ENCODE results near the gene ARHGAP26.
"Not testable (repeated sequence)": the region's sequence is repeated elsewhere in the genome, so short reads cannot be mapped to it uniquely, and the experiment has no call there.

The ARHGAP26 gene

DNA sequence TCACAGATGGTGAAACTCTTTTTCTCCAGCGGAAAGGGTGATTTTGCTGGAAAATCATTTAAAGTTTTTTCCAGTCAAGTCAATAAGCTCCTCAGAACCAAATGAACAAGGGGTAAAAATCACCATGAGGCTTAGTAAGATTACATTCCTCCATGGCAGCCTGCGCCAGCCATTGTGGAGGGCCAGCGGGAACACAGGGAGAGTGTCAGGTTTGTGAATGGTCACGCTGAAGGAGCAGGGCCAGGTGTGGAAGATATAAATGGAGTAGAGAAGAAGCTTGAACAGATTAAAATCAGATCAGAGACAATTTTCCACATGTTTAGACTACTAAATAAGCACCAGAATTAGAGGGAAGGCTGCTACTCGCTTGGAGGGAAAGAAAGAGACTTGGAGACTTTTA lies 424.5 kb downstream of the ARHGAP26 start:
- Mint-ChIP-seq H3K27me3 (no peaks in the 10 kb centered on the region), H3K36me3 (peaks cover 8% of the 10 kb centered on the region), H3K4me3 (no peak overlapping the region), H3K4me1 (peaks cover 2% of the 10 kb centered on the region), H3K9me3 (peaks cover 12% of the 10 kb centered on the region), H3K27ac (no peak overlapping the region)
- CTCF ChIA-PET: no interaction called here
- DNase-seq: no peak

GRCh38 chr5:143195491-143195890 lies 425.3 kb downstream of the ARHGAP26 start:
- peaks cover 8% of the 10 kb centered on the region for H3K36me3 Mint-ChIP-seq
- CTCF ChIA-PET: interaction anchor here (0.7 kb wide), 1 partner anchor 121 kb away, joined by 3 read pairs; no protein-coding TSS in a partner anchor
- peaks cover 2% of the 10 kb centered on the region for H3K4me1 Mint-ChIP-seq
- DNase-seq: no peak
- H3K27ac Mint-ChIP-seq: no peak overlapping the region
- no peak overlapping the region for H3K4me3 Mint-ChIP-seq
- H3K9me3 Mint-ChIP-seq: peaks cover 12% of the 10 kb centered on the region
- no peaks in the 10 kb centered on the region for H3K27me3 Mint-ChIP-seq

DNA sequence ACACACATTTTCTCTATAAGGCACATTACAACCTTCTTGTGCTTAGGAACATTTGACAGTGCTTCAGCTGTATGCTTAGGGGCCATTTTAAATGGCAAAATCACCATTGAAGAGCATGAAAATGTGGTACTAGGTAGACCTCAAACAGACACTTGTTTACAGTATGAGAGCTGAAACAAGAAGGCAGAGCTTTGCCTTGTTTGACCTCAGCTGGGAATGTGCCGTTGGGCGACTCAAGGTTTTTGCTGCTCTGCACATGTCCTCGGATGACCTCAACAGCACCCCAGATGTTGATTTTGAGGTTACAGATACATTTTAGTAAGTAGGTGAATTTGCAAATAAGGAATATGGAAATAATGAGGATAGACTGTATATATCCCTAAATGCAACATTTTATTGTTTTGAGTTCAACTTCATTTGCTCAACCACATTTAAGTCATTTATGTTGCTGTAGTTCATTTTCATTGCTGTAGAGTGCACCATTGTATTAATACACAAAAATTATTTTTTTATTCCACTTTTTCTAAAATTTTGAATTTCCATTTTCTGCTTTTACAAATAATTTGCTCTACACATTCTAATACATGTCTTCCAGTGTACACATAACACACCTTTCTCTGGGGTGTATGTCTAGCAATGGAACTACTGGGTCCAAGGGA lies 426.6 kb downstream of the ARHGAP26 start:
- Mint-ChIP-seq H3K4me3 (no peak overlapping the region), H3K36me3 (peaks cover 5% of the 10 kb centered on the region), H3K9me3 (peaks cover 7% of the 10 kb centered on the region), H3K27me3 (no peaks in the 10 kb centered on the region), H3K4me1 (peaks cover 2% of the 10 kb centered on the region), H3K27ac (no peak overlapping the region)
- CTCF ChIA-PET: interaction anchor here (0.8 kb wide), 1 partner anchor 91 kb away, joined by 3 read pairs; no protein-coding TSS in a partner anchor
- DNase-seq: no peak

GRCh38 chr5:143197260-143197656 lies 427.1 kb downstream of the ARHGAP26 start:
- no peaks in the 10 kb centered on the region for H3K27me3 Mint-ChIP-seq
- H3K36me3 Mint-ChIP-seq: peaks cover 7% of the 10 kb centered on the region
- H3K27ac Mint-ChIP-seq: no peak overlapping the region
- H3K4me1 Mint-ChIP-seq: peaks cover 2% of the 10 kb centered on the region
- DNase-seq: no peak
- no peak overlapping the region for H3K4me3 Mint-ChIP-seq
- peaks cover 7% of the 10 kb centered on the region for H3K9me3 Mint-ChIP-seq
- CTCF ChIA-PET: no interaction called here

DNA sequence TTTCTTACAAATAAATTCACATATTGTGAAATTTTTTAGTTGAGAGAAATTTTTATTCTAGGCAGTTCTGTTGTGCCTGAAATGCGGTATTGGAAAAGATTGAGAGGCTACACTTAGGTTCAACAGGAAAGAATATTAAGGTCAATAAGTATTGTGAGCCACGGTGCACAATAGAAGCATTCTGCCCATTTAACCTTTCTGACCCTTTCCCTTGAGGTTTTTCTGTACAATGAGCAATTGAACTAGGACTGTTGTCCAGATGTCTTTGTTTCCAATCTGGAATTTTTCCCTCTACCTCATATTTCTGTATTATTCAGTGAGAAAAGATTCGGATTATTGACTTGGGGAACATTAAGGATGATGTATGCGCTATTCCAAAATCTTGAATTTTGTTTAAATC lies 428.2 kb downstream of the ARHGAP26 start:
- H3K9me3 Mint-ChIP-seq: peaks cover 7% of the 10 kb centered on the region
- no peak overlapping the region for H3K4me3 Mint-ChIP-seq
- no peaks in the 10 kb centered on the region for H3K27me3 Mint-ChIP-seq
- CTCF ChIA-PET: interaction anchor here (1.0 to 1.2 kb wide), 2 partner anchors 11 to 206 kb away, joined by 3 read pairs; no protein-coding TSS in a partner anchor
- DNase-seq: no peak
- H3K4me1 Mint-ChIP-seq: peaks cover 2% of the 10 kb centered on the region
- H3K36me3 Mint-ChIP-seq: peaks cover 10% of the 10 kb centered on the region
- H3K27ac Mint-ChIP-seq: no peak overlapping the region

DNA sequence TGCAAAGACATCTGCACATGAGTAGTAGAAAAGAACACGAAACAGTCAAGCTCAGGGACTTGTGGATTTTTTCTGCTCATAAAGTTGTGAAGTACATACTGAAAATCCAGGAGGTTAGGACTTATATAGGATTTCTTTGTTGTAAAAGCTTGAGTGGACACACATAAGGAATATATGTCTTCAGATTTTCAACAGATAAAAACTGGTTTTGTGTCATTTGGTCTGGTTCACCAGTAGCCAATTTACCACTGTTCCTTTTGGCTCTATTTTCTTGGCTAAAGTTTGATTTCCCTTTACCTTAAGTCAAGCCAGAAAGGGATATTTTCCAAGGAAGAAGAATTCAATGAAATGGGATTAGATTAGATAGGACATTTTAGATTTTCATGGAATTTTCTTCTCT lies 429.0 kb downstream of the ARHGAP26 start:
- peaks cover 2% of the 10 kb centered on the region for H3K4me1 Mint-ChIP-seq
- H3K9me3 Mint-ChIP-seq: peaks cover 7% of the 10 kb centered on the region
- no peak overlapping the region for H3K4me3 Mint-ChIP-seq
- no peak overlapping the region for H3K27ac Mint-ChIP-seq
- H3K27me3 Mint-ChIP-seq: no peaks in the 10 kb centered on the region
- DNase-seq: no peak
- H3K36me3 Mint-ChIP-seq: peaks cover 11% of the 10 kb centered on the region
- CTCF ChIA-PET: interaction anchor here (1.0 to 1.2 kb wide), 2 partner anchors 10 to 205 kb away, joined by 3 read pairs; no protein-coding TSS in a partner anchor

GRCh38 chr5:143199843-143200242 lies 429.7 kb downstream of the ARHGAP26 start:
- peaks cover 2% of the 10 kb centered on the region for H3K4me1 Mint-ChIP-seq
- peaks cover 11% of the 10 kb centered on the region for H3K36me3 Mint-ChIP-seq
- H3K9me3 Mint-ChIP-seq: peaks cover 7% of the 10 kb centered on the region
- no peaks in the 10 kb centered on the region for H3K27me3 Mint-ChIP-seq
- H3K27ac Mint-ChIP-seq: no peak overlapping the region
- DNase-seq: no peak
- CTCF ChIA-PET: interaction anchor here (1.2 kb wide), 1 partner anchor 204 kb away, joined by 3 read pairs; no protein-coding TSS in a partner anchor
- no peak overlapping the region for H3K4me3 Mint-ChIP-seq

DNA sequence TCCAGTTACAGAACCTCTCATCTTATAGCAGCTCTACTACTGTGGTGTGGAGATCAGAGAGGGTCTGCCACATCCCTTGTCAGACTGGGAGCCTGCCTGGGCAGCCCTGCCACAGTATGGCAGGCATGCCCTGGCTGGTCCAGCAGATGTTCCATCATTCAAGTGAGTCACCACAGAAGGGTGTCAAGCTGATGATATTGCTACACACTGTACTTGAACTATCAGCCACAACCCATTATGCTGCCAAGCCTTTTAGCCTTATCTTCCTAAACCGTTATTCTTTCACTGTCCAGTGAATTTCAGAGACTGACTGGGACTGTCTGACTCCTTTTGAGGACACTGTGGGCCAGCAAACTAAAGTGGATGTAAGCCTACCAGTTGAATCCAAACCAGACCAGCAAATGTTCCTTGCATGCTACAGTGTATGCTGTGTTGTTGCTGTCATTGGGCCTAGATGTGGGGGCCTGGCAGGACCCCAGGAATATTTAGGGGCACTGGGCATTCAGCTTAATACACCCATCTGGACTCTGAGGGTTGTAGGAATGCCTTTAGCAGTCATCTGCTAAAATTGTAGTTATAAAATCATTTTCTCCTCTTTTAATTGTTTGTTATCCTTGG lies 430.7 kb downstream of the ARHGAP26 start:
- CTCF ChIA-PET: no interaction called here
- H3K9me3 Mint-ChIP-seq: peaks cover 7% of the 10 kb centered on the region
- H3K36me3 Mint-ChIP-seq: peaks cover 11% of the 10 kb centered on the region
- no peak for DNase-seq
- peaks cover 2% of the 10 kb centered on the region for H3K4me1 Mint-ChIP-seq
- H3K27ac Mint-ChIP-seq: no peak overlapping the region
- H3K27me3 Mint-ChIP-seq: no peaks in the 10 kb centered on the region
- H3K4me3 Mint-ChIP-seq: no peak overlapping the region

- peaks cover 11% of the 10 kb centered on the region for H3K36me3 Mint-ChIP-seq
- no peak overlapping the region for H3K4me3 Mint-ChIP-seq
- CTCF ChIA-PET: no interaction called here
- H3K27me3 Mint-ChIP-seq: no peaks in the 10 kb centered on the region
- H3K9me3 Mint-ChIP-seq: peaks cover 7% of the 10 kb centered on the region
- H3K27ac Mint-ChIP-seq: no peak overlapping the region
- no peak for DNase-seq
- H3K4me1 Mint-ChIP-seq: peaks cover 2% of the 10 kb centered on the region
Observed at GRCh38 chr5:143201589-143201988, 431.4 kb downstream of the ARHGAP26 start.

GRCh38 chr5:143203301-143203956 lies 433.3 kb downstream of the ARHGAP26 start:
- H3K27me3 Mint-ChIP-seq, CTCF ChIA-PET, H3K4me1 Mint-ChIP-seq, DNase-seq, H3K36me3 Mint-ChIP-seq, H3K27ac Mint-ChIP-seq, H3K9me3 Mint-ChIP-seq, H3K4me3 Mint-ChIP-seq: not testable (repeated sequence)

- CTCF ChIA-PET: no interaction called here
- Mint-ChIP-seq H3K4me3 (no peak overlapping the region), H3K27ac (no peak overlapping the region)
Observed at GRCh38 chr5:143204474-143205246, 434.5 kb downstream of the ARHGAP26 start.

DNA sequence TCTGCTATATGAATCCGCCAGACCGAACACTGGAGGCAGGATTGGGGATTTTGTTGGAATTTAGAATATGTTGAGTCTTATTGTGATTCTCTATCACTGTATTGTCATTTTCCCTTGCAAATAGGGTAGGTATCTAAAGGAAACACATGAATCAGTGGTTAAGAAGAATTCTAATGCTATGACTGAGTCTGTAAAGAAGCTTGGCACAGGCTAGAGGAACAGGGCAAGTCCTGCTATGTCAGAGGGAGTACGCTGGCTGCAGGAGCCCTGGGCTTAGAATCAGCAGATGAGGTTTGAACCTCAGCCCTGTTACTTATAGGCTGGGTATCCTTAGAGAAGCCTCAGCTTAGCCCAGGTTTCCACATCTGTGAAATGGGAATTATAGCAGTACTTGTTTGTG lies 435.2 kb downstream of the ARHGAP26 start:
- H3K4me1 Mint-ChIP-seq: no peaks in the 10 kb centered on the region
- no peak for DNase-seq
- no peak overlapping the region for H3K27ac Mint-ChIP-seq
- no peaks in the 10 kb centered on the region for H3K9me3 Mint-ChIP-seq
- H3K4me3 Mint-ChIP-seq: no peak overlapping the region
- CTCF ChIA-PET: no interaction called here
- peaks cover 8% of the 10 kb centered on the region for H3K36me3 Mint-ChIP-seq
- H3K27me3 Mint-ChIP-seq: no peaks in the 10 kb centered on the region

More at GRCh38 chr5:143204474-143205246, 434.5 kb downstream of the ARHGAP26 start:
- no peaks in the 10 kb centered on the region for H3K27me3 Mint-ChIP-seq
- peaks cover 6% of the 10 kb centered on the region for H3K36me3 Mint-ChIP-seq
- H3K4me1 Mint-ChIP-seq: no peaks in the 10 kb centered on the region
- H3K9me3 Mint-ChIP-seq: no peaks in the 10 kb centered on the region
- DNase-seq: no peak

DNA sequence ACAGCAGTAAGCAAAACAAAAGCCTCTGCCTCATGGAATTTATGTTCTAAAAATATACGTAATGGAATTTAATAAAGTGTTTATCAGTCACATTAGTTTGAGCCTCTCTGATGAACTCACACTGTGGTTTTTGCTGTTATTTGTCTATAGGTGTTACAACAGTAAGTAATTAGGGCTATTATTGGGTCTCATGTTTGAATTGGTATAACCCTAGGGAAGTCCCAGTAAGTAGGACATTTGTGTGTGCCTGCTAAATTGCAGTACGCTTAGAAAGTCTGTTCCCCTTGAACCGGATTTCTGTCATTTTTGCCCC lies 435.7 kb downstream of the ARHGAP26 start:
- H3K27ac Mint-ChIP-seq: no peak overlapping the region
- CTCF ChIA-PET: no interaction called here
- no peaks in the 10 kb centered on the region for H3K9me3 Mint-ChIP-seq
- peaks cover 10% of the 10 kb centered on the region for H3K36me3 Mint-ChIP-seq
- no peaks in the 10 kb centered on the region for H3K4me1 Mint-ChIP-seq
- DNase-seq: no peak
- H3K4me3 Mint-ChIP-seq: no peak overlapping the region
- H3K27me3 Mint-ChIP-seq: no peaks in the 10 kb centered on the region

All from activated naive CD4-positive, alpha-beta T cell treated with anti-CD3 and anti-CD28 coated beads, Interleukin-2, amount 10 ng/mL, durations not matched to agents 7 days and 5 days (primary cell).